Keratinocyte (primary cell): ENCODE results near the gene TENM3. TPM values are rescaled to one million over a fixed set of nuclear protein-coding genes. Genes with fewer than 3 reads are reported as not detected.

Source experiments
- DNase-seq: peaks from one replicate; pipeline ENCODE4 v3.0.0-alpha.2; 2011; ENCODE audit warnings: low read depth, missing footprints, low spot score
- FAIRE-seq: peaks from 2 replicates; lab custom pipeline; 2011; peaks lifted over from hg19 to GRCh38; lab: Jason Lieb, UNC
- H2AFZ ChIP-seq: 2 replicates; pipeline ENCODE4 v1.6.0; 2012; ENCODE audit warnings: low read length, control low read depth, inconsistent platforms; ENCODE audit not compliant: control insufficient read depth
- H3K27ac ChIP-seq: 2 replicates; pipeline ENCODE4 v1.5.1; 2011; ENCODE audit warnings: low read length; ENCODE audit not compliant: control insufficient read depth, insufficient read depth
- H3K27me3 ChIP-seq: 3 replicates; pipeline ENCODE4 v1.6.0; 2011; ENCODE audit warnings: low read length; ENCODE audit not compliant: control insufficient read depth, insufficient read depth; ENCODE audit errors: extremely low read depth
- H3K36me3 ChIP-seq, 2 experiments: 2 replicates in 1 of 2; 3 replicates in 1 of 2; pipeline ENCODE4 v1.5.1; 2011; ENCODE audit warnings: low read length in 2 of 2, mild to moderate bottlenecking in 1 of 2; ENCODE audit not compliant: control insufficient read depth in 2 of 2, insufficient read depth in 2 of 2; ENCODE audit errors: extremely low read depth in 1 of 2
- H3K4me1 ChIP-seq: 3 replicates; pipeline ENCODE4 v1.5.1; 2011; ENCODE audit warnings: low read length; ENCODE audit not compliant: control insufficient read depth, insufficient read depth; ENCODE audit errors: extremely low read depth
- H3K4me2 ChIP-seq: 3 replicates; pipeline ENCODE4 v1.6.0; 2011; ENCODE audit warnings: low read depth, low read length; ENCODE audit not compliant: control insufficient read depth, insufficient read depth; ENCODE audit errors: extremely low read depth
- H3K4me3 ChIP-seq, 3 experiments: fragments of 200-600 bp in 1 of 3; sonication (generic) in 1 of 3; 2 replicates in 2 of 3; 3 replicates in 1 of 3; pipeline ENCODE4 v1.5.1; 2011 to 2016; ENCODE audit warnings: low read length in 3 of 3, mild to moderate bottlenecking in 3 of 3, control low read depth in 2 of 3, inconsistent platforms in 1 of 3, low read depth in 1 of 3, mixed read lengths in 1 of 3, mixed run types in 1 of 3, moderate library complexity in 1 of 3; ENCODE audit not compliant: control insufficient read depth in 2 of 3, insufficient read depth in 2 of 3; ENCODE audit errors: extremely low read depth in 1 of 3
- H3K79me2 ChIP-seq: 2 replicates; pipeline ENCODE4 v1.6.0; 2012; ENCODE audit warnings: low read length; ENCODE audit not compliant: control insufficient read depth, insufficient read depth
- H3K9ac ChIP-seq: 3 replicates; pipeline ENCODE4 v1.6.0; 2011; ENCODE audit warnings: low read length; ENCODE audit not compliant: control insufficient read depth, insufficient read depth; ENCODE audit errors: extremely low read depth
- H3K9me1 ChIP-seq: 3 replicates; pipeline ENCODE4 v1.6.0; 2011; ENCODE audit warnings: low read length; ENCODE audit not compliant: control insufficient read depth, insufficient read depth; ENCODE audit errors: extremely low read depth
- H3K9me3 ChIP-seq: 2 replicates; pipeline ENCODE4 v1.5.1; 2012; ENCODE audit warnings: low read depth, low read length; ENCODE audit not compliant: control insufficient read depth
- H4K20me1 ChIP-seq: 3 replicates; pipeline ENCODE4 v1.6.0; 2011; ENCODE audit warnings: low read length; ENCODE audit not compliant: control insufficient read depth, insufficient read depth; ENCODE audit errors: extremely low read depth
- EZH2 ChIP-seq: IDR thresholded peaks from one replicate; pipeline ENCODE4 v1.6.1; 2012; ENCODE audit warnings: inconsistent platforms, mild to moderate bottlenecking, low read length, moderate library complexity
- dilution Hi-C: fragments of 300-500 bp; cut with MboI; formaldehyde crosslinking; loops from one replicate; pipeline ENCODE4 v1.7.0; 2020; ENCODE audit warnings: low sequenced_read_pairs; ENCODE audit not compliant: extremely low pct_ligation_motif_present
- polyA plus RNA-seq, 5 experiments: library from polyadenylated mRNA; depleted of rRNA in 3 of 5; stranded (reverse) in 3 of 5; stranded (forward) in 1 of 5; unstranded in 1 of 5; fragments of >200 nt; gene quantifications; 1 replicate in 1 of 5; 2 replicates in 3 of 5; 3 replicates in 1 of 5; pipeline versions ENCODE4 v1.2.1 to v1.2.3, GENCODE V29; 2011 to 2012; ENCODE audit warnings: missing spikeins in 2 of 5, low read depth in 1 of 5, low replicate concordance in 1 of 5
- TF ChIP-seq, protein P1 (sequence below), 3 experiments: IDR thresholded peaks in 1 of 3; conservative IDR thresholded peaks in 1 of 3; optimal IDR thresholded peaks in 1 of 3; 2 replicates in 2 of 3; 3 replicates in 1 of 3; pipeline versions ENCODE3 to v1.5.1; 2011; ENCODE audit warnings: low read length in 3 of 3, mild to moderate bottlenecking in 3 of 3, moderate library complexity in 2 of 3, control low read depth in 1 of 3, inconsistent platforms in 1 of 3; ENCODE audit not compliant: insufficient read depth in 2 of 3; ENCODE audit errors: extremely low read depth in 1 of 3

Gene TENM3
- polyA plus RNA-seq, 1 donor (not counting 4 experiments of a cell fraction or from before 2014, with no cell fraction given): 17.0 TPM

DNA sequence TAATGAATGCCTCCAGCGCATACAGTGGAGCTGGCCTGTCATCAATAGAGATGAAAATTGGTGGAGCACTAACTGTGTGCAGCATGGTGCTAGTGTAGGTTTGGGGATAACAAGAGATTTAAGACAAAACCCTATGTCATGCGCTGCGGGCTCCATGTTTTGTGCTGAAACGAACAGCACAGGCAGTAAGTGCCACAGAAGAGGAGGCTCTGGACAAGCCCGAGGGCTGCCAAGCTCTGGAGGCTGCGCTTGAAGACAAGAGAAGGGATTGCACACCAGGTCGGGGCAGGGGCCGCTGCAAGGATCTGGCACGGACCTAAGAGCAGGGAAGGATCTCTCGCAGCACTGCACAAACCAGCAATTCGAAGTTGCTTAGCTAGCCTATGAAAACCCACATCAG is 35.5 kb downstream of the TENM3 start:
- dilution Hi-C loops: no loop called here
- DNase-seq: no peak

DNA sequence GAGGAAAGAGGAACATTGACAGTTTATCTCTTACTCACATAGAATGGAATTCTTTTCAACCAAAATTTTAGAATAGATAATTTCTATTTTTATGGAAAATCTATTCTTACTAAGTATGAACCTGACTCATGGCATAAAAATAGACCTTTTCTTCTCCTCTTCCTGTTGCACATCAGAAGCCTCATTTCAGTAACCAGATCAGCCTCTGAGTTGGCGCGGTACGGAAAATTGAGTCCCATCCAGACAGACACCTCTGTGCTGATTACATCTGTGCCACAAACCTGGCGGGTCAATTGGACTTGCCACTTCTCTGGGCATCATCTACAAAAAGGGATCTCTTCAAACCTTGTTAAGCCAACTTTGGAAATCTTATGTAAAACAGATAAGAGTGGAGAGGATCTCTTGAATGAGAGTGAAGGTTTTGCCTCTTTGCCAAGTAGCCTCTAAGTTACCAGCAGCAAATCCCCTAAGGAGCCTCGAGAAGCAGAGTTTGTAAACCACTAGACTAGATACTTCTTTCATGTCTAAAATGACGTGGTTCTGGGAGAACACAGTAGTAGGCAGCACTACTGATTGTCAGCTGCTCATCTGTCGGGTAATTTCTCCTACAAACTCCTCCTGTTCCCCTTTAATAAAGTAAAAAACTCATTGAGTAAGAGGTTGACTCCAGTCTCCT is 37.4 kb downstream of the TENM3 start:
- TF ChIP-seq, protein P1, sequence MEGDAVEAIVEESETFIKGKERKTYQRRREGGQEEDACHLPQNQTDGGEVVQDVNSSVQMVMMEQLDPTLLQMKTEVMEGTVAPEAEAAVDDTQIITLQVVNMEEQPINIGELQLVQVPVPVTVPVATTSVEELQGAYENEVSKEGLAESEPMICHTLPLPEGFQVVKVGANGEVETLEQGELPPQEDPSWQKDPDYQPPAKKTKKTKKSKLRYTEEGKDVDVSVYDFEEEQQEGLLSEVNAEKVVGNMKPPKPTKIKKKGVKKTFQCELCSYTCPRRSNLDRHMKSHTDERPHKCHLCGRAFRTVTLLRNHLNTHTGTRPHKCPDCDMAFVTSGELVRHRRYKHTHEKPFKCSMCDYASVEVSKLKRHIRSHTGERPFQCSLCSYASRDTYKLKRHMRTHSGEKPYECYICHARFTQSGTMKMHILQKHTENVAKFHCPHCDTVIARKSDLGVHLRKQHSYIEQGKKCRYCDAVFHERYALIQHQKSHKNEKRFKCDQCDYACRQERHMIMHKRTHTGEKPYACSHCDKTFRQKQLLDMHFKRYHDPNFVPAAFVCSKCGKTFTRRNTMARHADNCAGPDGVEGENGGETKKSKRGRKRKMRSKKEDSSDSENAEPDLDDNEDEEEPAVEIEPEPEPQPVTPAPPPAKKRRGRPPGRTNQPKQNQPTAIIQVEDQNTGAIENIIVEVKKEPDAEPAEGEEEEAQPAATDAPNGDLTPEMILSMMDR (optimal IDR thresholded peaks at IDR 0.05 in 1 of 3, IDR thresholded peaks at IDR 0.05 in 1 of 3, conservative IDR thresholded peaks at IDR 0.05 in 1 of 3; ENCODE audit: extremely low read depth in 1 of 3, insufficient read depth in 2 of 3, low read length in 3 of 3): no peak
- TF ChIP-seq EZH2: no peak
- no peak overlapping the region for H2AFZ ChIP-seq
- H3K9ac ChIP-seq: no peak overlapping the region
- H3K4me2 ChIP-seq: no peak overlapping the region
- no peak overlapping the region for H3K4me3 ChIP-seq
- FAIRE-seq: peak; percentile 39
- no peaks in the 10 kb centered on the region for H3K9me1 ChIP-seq
- H3K79me2 ChIP-seq: no peaks in the 10 kb centered on the region
- no peak for DNase-seq
- no peaks in the 10 kb centered on the region for H4K20me1 ChIP-seq
- H3K9me3 ChIP-seq: no peaks in the 10 kb centered on the region
- no peaks in the 10 kb centered on the region for H3K27me3 ChIP-seq
- H3K36me3 ChIP-seq: no peaks in the 10 kb centered on the region
- peaks cover 9% of the 10 kb centered on the region for H3K4me1 ChIP-seq
- dilution Hi-C loops: no loop called here
- H3K27ac ChIP-seq: no peak overlapping the region

More for the DNA sequence above, 35.5 kb downstream of the TENM3 start:
- Histone ChIP-seq H3K79me2 (no peaks in the 10 kb centered on the region), H3K4me3 (no peak overlapping the region), H3K36me3 (no peaks in the 10 kb centered on the region), H2AFZ (no peak overlapping the region), H3K27ac (no peak overlapping the region), H3K27me3 (no peaks in the 10 kb centered on the region), H3K9me3 (no peaks in the 10 kb centered on the region), H3K4me2 (no peak overlapping the region), H4K20me1 (no peaks in the 10 kb centered on the region), H3K9me1 (no peaks in the 10 kb centered on the region), H3K9ac (no peak overlapping the region), H3K4me1 (peaks cover 9% of the 10 kb centered on the region)
- no peak for FAIRE-seq
- TF ChIP-seq EZH2: no peak
- TF ChIP-seq, protein P1 (optimal IDR thresholded peaks at IDR 0.05 in 1 of 3, IDR thresholded peaks at IDR 0.05 in 1 of 3, conservative IDR thresholded peaks at IDR 0.05 in 1 of 3; ENCODE audit: extremely low read depth in 1 of 3, insufficient read depth in 2 of 3, low read length in 3 of 3): no peak
